Measurements from ENCODE around the gene ROBO2.

The ROBO2 gene

DNA sequence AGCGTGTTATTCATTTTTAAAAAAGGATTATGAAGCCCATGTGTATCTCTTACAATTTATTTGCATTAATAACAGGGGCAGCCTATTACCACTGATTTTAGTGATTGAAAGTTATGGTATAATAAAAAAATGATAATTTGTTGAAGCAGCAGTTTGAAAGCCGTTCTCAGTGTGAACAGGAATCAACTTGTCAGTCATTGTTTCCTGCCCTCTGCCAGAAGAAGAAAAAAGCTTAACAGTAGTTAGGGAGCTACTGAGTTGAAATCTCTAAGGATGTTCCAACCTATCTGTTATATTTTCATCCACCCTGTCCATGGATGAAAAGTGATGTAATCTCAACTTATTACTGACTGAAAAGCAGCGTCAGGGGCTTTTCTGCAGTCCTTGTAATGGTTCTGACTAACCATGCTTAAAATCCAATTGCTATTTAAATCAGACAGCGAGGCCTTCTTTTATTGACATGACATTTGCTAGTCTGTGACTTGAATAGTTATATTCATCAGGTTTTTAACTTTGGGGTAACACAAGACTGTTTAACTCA lies 486.7 kb downstream of the ROBO2 start:
- no peak overlapping the region for H3K27ac ChIP-seq
- TF ChIP-seq CTCF (conservative IDR thresholded peaks at IDR 0.05) (no peak), ZFX (IDR thresholded peaks at IDR 0.05) (no peak)

- no peak overlapping the region for H3K27ac ChIP-seq
- TF ChIP-seq CTCF (conservative IDR thresholded peaks at IDR 0.05) (no peak), ZFX (IDR thresholded peaks at IDR 0.05) (no peak)
Measured at GRCh38 chr3:77529522-77529921, 489.6 kb downstream of the ROBO2 start.

DNA sequence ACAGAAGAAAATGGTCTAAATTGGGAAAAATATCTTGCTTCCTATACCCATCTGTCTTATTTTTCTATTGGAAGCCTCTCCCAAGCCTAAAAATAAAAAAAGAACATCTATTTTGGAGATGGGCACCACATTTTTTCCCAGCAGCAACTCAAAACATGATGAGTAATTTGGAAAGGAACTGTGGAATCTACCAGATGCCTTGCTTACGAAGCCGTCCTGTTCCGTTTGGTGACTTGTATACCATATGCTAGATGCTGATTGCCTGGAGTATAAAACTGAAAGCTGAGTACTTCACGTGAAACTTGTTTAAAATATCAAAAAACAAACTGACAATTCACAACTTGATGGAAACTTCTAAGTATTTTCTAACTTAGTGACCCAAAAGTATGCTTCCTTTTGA lies 491.0 kb downstream of the ROBO2 start:
- TF ChIP-seq CTCF (conservative IDR thresholded peaks at IDR 0.05) (no peak), ZFX (IDR thresholded peaks at IDR 0.05) (no peak)
- no peak overlapping the region for H3K27ac ChIP-seq

GRCh38 chr3:77535116-77535515 lies 495.2 kb downstream of the ROBO2 start:
- H3K27ac ChIP-seq = no peak overlapping the region
- TF ChIP-seq ZFX (IDR thresholded peaks at IDR 0.05) = no peak
- no peak for TF ChIP-seq CTCF (conservative IDR thresholded peaks at IDR 0.05)

DNA sequence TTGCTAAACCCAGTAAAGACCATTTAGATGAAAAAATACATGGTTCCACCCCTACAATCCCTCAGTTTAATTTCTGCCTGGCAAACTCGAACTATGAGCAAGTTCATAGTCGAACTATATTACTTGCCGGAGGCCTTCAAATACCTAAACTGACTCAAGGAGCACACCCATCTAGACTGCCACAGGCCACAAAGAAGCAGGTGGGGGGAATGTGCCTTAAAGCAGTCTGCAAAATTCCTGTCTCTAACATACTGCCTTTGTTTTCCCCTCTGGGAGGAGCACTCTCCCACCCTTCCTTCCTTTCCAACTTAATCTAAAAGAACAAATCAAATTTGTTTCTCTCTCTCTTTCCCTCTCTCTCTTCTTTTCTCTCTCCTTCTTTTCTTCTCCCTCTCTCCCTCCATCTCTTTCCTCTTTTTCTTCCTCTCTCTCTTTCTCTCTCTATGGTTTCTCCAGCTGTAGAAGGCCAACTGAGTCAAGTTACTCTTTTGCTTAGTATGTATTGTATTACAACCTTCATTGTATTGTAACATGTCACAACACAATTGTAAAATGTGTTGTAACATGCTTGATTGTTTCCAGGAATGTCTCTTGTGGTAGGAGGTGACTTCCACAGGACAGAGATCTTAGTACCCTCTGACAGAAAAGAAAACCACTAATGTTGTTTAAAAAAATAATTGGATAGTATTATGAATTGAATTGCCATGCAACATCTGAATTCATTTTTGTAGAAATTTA lies 496.3 kb downstream of the ROBO2 start:
- no peak for TF ChIP-seq CTCF (conservative IDR thresholded peaks at IDR 0.05)
- TF ChIP-seq ZFX (IDR thresholded peaks at IDR 0.05) = no peak

GRCh38 chr3:77539014-77539413 lies 499.1 kb downstream of the ROBO2 start:
- TF ChIP-seq ZFX (IDR thresholded peaks at IDR 0.05) = no peak
- TF ChIP-seq CTCF (conservative IDR thresholded peaks at IDR 0.05) = no peak
- H3K27ac ChIP-seq = no peak overlapping the region

More for the DNA sequence above, 496.3 kb downstream of the ROBO2 start:
- no peak overlapping the region for H3K27ac ChIP-seq

- no peak for TF ChIP-seq CTCF (conservative IDR thresholded peaks at IDR 0.05)
- no peak for TF ChIP-seq ZFX (IDR thresholded peaks at IDR 0.05)
Measured at GRCh38 chr3:77539677-77540076, 499.8 kb downstream of the ROBO2 start.

More at GRCh38 chr3:77539677-77540076, 499.8 kb downstream of the ROBO2 start:
- no peak overlapping the region for H3K27ac ChIP-seq
